Activated CD4-positive, alpha-beta T cell treated with anti-CD3 and anti-CD28 coated beads, Interleukin-2, amount 10 ng/mL, durations not matched to agents 7 days and 5 days (primary cell): ENCODE measurements around the gene DNAJC10. TPM values are rescaled to one million over a fixed set of nuclear protein-coding genes. Genes with fewer than 3 reads are reported as not detected.
"Not testable (repeated sequence)": the region's sequence is repeated elsewhere in the genome, so short reads cannot be mapped to it uniquely, and the experiment has no call there.

Experiments
- CTCF ChIA-PET: fragments of 350-600 bp; sonication (Branson Sonifier 250); formaldehyde crosslinking; loops from one replicate; lab custom pipeline; 2021; ENCODE audit warnings: antibody characterized with exemption; lab: Charles Lee
- POLR2A ChIA-PET: fragments of 350-600 bp; sonication (Branson Sonifier 250); formaldehyde crosslinking; loops from one replicate; lab custom pipeline; 2021; ENCODE audit warnings: antibody characterized with exemption; lab: Charles Lee
- DNase-seq: peaks from one replicate; pipeline ENCODE4 v3.0.0-alpha.2; 2020
- H3K27ac Mint-ChIP-seq: one replicate; pipeline ENCODE4 v1.8.0; 2021; ENCODE audit warnings: mild to moderate bottlenecking, moderate library complexity, mixed read lengths
- H3K27me3 Mint-ChIP-seq: one replicate; pipeline ENCODE4 v1.8.0; 2021; ENCODE audit warnings: mixed read lengths
- H3K36me3 Mint-ChIP-seq: one replicate; pipeline ENCODE4 v1.8.0; 2021; ENCODE audit warnings: low read depth, mixed read lengths
- H3K4me1 Mint-ChIP-seq: one replicate; pipeline ENCODE4 v1.8.0; 2021; ENCODE audit warnings: mixed read lengths
- H3K4me3 Mint-ChIP-seq: one replicate; pipeline ENCODE4 v1.8.0; 2021; ENCODE audit warnings: mild to moderate bottlenecking, moderate library complexity, mixed read lengths
- H3K9me3 Mint-ChIP-seq: one replicate; pipeline ENCODE4 v1.8.0; 2021; ENCODE audit warnings: mixed read lengths
- total RNA-seq, 2 experiments: library from RNA; stranded (reverse); gene quantifications; one replicate each; pipeline ENCODE4 v1.2.3, GENCODE V29; 2021

Gene DNAJC10
- total RNA-seq, 2 experiments from 2014 or later = 48.6 to 52.5 TPM

DNA sequence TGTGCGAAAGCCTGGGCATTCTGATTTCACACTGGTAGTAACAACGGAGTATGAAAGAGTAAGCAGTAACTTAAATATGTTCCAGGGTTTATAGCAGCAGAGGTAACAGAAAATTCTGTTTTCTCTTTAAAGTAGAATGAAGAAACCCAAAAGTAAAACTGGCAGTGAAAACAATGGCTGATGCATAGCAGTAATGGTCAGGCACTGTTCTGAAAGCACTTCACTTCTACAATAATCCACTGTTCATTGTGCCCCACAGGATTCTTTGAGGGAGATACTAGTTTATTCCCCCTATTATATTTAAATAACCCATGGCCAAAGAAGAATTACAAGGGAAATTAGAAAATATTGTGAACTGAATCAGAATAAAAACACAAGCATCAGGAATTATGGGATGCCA lies 9.3 kb upstream of the DNAJC10 start:
- no peaks in the 10 kb centered on the region for H3K4me1 Mint-ChIP-seq
- CTCF ChIA-PET = no interaction called here
- no peak overlapping the region for H3K4me3 Mint-ChIP-seq
- no peak for DNase-seq
- POLR2A ChIA-PET = no interaction called here
- H3K27ac Mint-ChIP-seq = no peak overlapping the region
- no peaks in the 10 kb centered on the region for H3K36me3 Mint-ChIP-seq
- peaks cover 43% of the 10 kb centered on the region for H3K27me3 Mint-ChIP-seq
- no peaks in the 10 kb centered on the region for H3K9me3 Mint-ChIP-seq

DNA sequence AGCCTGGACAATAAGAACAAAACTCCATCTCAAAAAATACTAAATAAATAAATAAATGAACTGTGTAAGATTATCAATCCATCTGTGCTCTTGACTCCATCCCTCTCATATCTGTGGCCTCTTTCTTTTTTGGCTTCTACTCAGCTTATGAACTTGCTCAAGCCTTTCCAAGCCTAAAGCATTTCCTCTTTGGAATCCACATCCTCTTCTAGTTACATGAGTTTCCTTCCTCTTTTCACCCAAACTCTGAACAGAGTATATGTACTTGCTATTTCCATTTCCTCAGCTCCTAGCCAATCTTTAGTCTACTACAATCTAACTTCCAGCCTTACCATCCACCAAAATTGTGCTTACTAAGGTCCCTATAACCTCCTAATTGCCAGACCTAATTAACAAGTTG lies 2.5 kb upstream of the DNAJC10 start:
- H3K27me3 Mint-ChIP-seq = peaks cover 10% of the 10 kb centered on the region
- POLR2A ChIA-PET = no interaction called here
- peaks cover 2% of the 10 kb centered on the region for H3K36me3 Mint-ChIP-seq
- no peak overlapping the region for H3K27ac Mint-ChIP-seq
- DNase-seq = no peak
- H3K4me1 Mint-ChIP-seq = peaks cover 7% of the 10 kb centered on the region
- CTCF ChIA-PET = no interaction called here
- H3K9me3 Mint-ChIP-seq = no peaks in the 10 kb centered on the region
- no peak overlapping the region for H3K4me3 Mint-ChIP-seq

DNA sequence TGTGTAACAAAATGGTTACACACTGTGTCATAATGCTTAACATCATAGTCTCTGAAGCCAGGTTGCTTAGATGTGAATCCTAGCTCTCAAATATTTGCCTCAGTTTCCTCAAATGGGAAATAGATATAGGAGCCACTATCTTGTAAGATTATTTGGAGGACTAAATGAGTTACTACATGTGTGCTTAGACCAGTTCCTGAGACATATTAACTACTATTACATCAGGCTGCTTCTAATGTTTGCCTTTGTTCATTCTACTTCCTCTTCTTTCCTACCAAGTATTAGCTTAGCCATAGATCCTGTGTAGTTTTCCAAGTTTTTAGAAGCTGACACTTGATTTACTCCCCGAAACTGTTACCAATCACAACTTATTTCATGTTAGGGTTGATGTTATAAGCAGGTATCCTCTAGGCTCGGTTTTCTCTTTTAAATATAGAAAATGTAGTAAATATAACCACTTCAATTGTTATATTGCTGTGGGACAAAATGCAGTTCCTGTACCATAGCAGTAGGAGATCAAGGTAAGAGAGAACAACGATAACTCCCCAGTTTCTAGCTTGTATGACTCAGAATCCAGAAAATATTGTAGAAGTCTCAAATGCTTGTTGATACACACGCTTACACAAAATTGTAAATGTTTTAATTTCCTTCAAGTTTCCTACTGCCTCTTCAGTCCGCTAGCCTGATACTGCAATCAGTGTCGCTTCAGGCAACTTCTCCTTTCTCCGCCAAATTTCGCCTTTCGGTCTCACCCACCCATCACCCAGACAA lies 751 bp upstream of the DNAJC10 start:
- H3K27me3 Mint-ChIP-seq = peaks cover 6% of the 10 kb centered on the region
- H3K4me1 Mint-ChIP-seq = peaks cover 7% of the 10 kb centered on the region
- peaks cover 2% of the 10 kb centered on the region for H3K36me3 Mint-ChIP-seq
- H3K27ac Mint-ChIP-seq = no peak overlapping the region
- no peak overlapping the region for H3K4me3 Mint-ChIP-seq
- DNase-seq = no peak
- ChIA-PET POLR2A (interaction anchor here (0.7 kb wide), 1 partner anchor 363 kb away, joined by 3 read pairs; the partner anchor contains the start of gene DUSP19), CTCF (interaction anchor here (0.6 kb wide), 1 partner anchor 289 kb away, joined by 3 read pairs; no protein-coding TSS in a partner anchor)
- H3K9me3 Mint-ChIP-seq = no peaks in the 10 kb centered on the region

DNA sequence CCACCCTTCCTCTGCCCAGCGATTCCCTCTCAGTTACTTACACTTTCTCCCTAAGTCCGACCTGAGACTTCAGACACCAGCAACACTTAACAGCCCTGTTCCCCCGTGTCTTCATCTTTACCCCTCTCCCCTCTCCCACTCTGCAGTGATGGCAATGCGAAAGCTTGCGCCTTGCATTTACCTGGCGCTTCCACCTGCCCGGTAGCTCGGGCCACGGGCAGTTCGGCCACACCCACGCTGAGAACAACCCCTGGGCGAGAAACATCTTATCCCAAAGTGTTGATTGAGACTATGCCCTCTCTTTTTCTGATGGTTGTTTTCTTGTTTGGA lies 558 bp downstream of the DNAJC10 start:
- peak; percentile 8 for DNase-seq
- Mint-ChIP-seq H3K27ac (no peak overlapping the region), H3K4me1 (peaks cover 7% of the 10 kb centered on the region), H3K4me3 (no peak overlapping the region), H3K27me3 (peaks cover 3% of the 10 kb centered on the region), H3K9me3 (no peaks in the 10 kb centered on the region), H3K36me3 (peaks cover 4% of the 10 kb centered on the region)
- ChIA-PET CTCF (no interaction called here), POLR2A (no interaction called here)

- CTCF ChIA-PET = interaction anchor here (0.6 to 1.0 kb wide), 2 partner anchors 22 to 140 kb away, joined by 3 read pairs; no protein-coding TSS in a partner anchor
- Mint-ChIP-seq H3K36me3 (peaks cover 4% of the 10 kb centered on the region), H3K27me3 (peaks cover 3% of the 10 kb centered on the region), H3K9me3 (no peaks in the 10 kb centered on the region), H3K27ac (no peak overlapping the region), H3K4me3 (no peak overlapping the region), H3K4me1 (peaks cover 7% of the 10 kb centered on the region)
- DNase-seq = no peak
- POLR2A ChIA-PET = no interaction called here
Measured at GRCh38 chr2:182717416-182717815, 1.4 kb downstream of the DNAJC10 start.

- H3K27ac Mint-ChIP-seq = no peak overlapping the region
- ChIA-PET CTCF (interaction anchor here (1.0 kb wide), 1 partner anchor 22 kb away, joined by 3 read pairs; no protein-coding TSS in a partner anchor), POLR2A (no interaction called here)
- H3K9me3 Mint-ChIP-seq = no peaks in the 10 kb centered on the region
- no peak overlapping the region for H3K4me3 Mint-ChIP-seq
- peaks cover 4% of the 10 kb centered on the region for H3K36me3 Mint-ChIP-seq
- DNase-seq = no peak
- H3K27me3 Mint-ChIP-seq = peaks cover 3% of the 10 kb centered on the region
- peaks cover 7% of the 10 kb centered on the region for H3K4me1 Mint-ChIP-seq
Measured at GRCh38 chr2:182717816-182718215, 1.8 kb downstream of the DNAJC10 start.

DNA sequence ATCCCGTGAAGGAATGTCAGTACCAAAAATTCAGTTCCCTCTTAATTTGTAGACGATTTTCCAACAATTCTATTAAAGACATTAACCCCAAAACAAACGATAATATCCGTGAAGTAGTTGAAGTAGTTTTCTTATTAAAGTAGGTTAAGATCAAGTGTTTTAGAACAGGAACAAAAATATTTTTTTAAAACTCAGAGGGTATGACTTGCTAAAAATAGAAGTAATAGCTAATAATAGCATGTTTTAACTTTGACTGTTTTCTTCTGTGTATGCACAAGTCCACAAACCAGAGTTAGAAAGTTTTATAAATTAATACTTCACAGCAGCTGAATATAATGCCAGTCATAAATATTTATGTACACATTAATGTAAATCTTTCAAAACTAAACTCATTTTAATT lies 2.4 kb downstream of the DNAJC10 start:
- no peak for DNase-seq
- no peak overlapping the region for H3K27ac Mint-ChIP-seq
- peaks cover 7% of the 10 kb centered on the region for H3K4me1 Mint-ChIP-seq
- H3K9me3 Mint-ChIP-seq = no peaks in the 10 kb centered on the region
- ChIA-PET CTCF (no interaction called here), POLR2A (no interaction called here)
- H3K4me3 Mint-ChIP-seq = no peak overlapping the region
- H3K27me3 Mint-ChIP-seq = peaks cover 3% of the 10 kb centered on the region
- peaks cover 6% of the 10 kb centered on the region for H3K36me3 Mint-ChIP-seq

DNA sequence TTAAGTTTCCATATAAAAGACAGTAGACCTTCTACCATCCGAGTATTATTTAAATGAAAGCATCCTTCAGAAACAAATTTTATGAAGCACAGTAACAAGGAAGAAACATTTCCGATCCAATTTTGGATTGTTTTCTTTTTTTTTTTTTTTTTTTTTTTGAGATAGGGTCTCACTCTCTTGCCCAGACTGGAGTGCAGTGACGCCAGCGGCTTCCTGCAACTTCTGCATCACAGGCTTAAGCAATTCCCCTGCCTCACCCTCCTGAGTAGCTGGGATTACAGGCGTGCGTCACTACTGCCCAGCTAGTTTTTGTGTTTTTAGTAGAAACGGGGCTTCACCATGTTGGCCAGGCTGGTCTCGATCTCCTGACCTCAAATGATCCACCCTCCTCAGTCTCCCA lies 3.1 kb downstream of the DNAJC10 start:
- not testable (repeated sequence) for H3K27ac Mint-ChIP-seq, H3K9me3 Mint-ChIP-seq, H3K4me3 Mint-ChIP-seq, DNase-seq, H3K27me3 Mint-ChIP-seq, H3K36me3 Mint-ChIP-seq, H3K4me1 Mint-ChIP-seq
- ChIA-PET POLR2A (interaction anchor here (0.6 kb wide), 1 partner anchor 36 kb away, joined by 3 read pairs; no protein-coding TSS in a partner anchor), CTCF (interaction anchor here (0.6 kb wide), 1 partner anchor 22 kb away, joined by 4 read pairs; no protein-coding TSS in a partner anchor)

DNA sequence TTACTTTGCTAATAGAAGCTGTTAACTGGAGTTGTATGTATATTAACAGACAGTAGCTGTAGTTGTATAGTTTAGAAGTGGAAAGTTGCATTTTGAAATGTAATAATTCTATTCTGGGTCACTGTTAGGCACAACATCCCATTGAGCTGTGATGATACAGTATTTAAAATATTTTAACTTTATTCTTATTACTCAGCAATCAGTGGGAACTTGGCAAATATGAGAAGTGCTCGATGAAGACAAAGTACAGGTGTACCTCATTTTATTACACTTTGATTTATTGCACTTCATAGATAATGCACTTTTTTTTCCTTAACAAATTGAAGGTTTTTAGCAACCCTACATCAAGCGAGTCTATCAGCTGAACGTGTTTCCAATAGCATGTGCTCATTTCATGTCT lies 8.6 kb downstream of the DNAJC10 start:
- no peaks in the 10 kb centered on the region for H3K27me3 Mint-ChIP-seq
- ChIA-PET POLR2A (no interaction called here), CTCF (interaction anchor here (1.3 kb wide), 1 partner anchor 10 kb away, joined by 3 read pairs; no protein-coding TSS in a partner anchor)
- H3K36me3 Mint-ChIP-seq = peaks cover 19% of the 10 kb centered on the region
- DNase-seq = no peak
- no peaks in the 10 kb centered on the region for H3K9me3 Mint-ChIP-seq
- H3K4me3 Mint-ChIP-seq = no peak overlapping the region
- H3K4me1 Mint-ChIP-seq = no peaks in the 10 kb centered on the region
- no peak overlapping the region for H3K27ac Mint-ChIP-seq

DNA sequence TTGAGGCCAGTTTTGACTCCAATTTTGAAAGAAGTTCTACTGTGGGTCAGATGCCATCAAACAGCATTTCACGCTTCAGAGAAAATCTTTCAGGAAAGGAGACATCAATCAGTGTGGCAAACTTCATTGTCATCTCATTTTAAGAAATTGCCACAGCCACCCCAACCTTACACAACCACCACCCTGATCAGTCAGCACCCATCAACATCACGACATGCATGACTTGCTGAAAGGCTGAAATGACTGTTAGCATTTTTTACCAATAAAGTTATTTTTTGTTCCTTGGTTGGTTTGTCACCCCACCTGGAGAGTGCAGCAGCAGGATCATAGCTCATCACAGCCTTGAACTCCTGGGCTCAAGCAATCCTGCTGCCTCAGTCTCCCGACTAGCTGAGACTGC lies 10.4 kb downstream of the DNAJC10 start:
- Mint-ChIP-seq H3K9me3 (no peaks in the 10 kb centered on the region), H3K36me3 (peaks cover 26% of the 10 kb centered on the region), H3K4me3 (no peak overlapping the region), H3K4me1 (no peaks in the 10 kb centered on the region), H3K27me3 (no peaks in the 10 kb centered on the region), H3K27ac (no peak overlapping the region)
- ChIA-PET CTCF (no interaction called here), POLR2A (no interaction called here)
- DNase-seq = no peak

- POLR2A ChIA-PET = no interaction called here
- H3K4me1 Mint-ChIP-seq = peaks cover 5% of the 10 kb centered on the region
- DNase-seq = no peak
- no peak overlapping the region for H3K4me3 Mint-ChIP-seq
- no peaks in the 10 kb centered on the region for H3K27me3 Mint-ChIP-seq
- no peaks in the 10 kb centered on the region for H3K9me3 Mint-ChIP-seq
- CTCF ChIA-PET = no interaction called here
- H3K36me3 Mint-ChIP-seq = peaks cover 34% of the 10 kb centered on the region
- H3K27ac Mint-ChIP-seq = no peak overlapping the region
Measured at GRCh38 chr2:182728014-182728413, 12.0 kb downstream of the DNAJC10 start.

GRCh38 chr2:182729710-182730339 lies 13.8 kb downstream of the DNAJC10 start:
- CTCF ChIA-PET = no interaction called here
- H3K27me3 Mint-ChIP-seq = no peaks in the 10 kb centered on the region
- no peaks in the 10 kb centered on the region for H3K9me3 Mint-ChIP-seq
- H3K27ac Mint-ChIP-seq = no peak overlapping the region
- H3K4me3 Mint-ChIP-seq = no peak overlapping the region
- peaks cover 5% of the 10 kb centered on the region for H3K4me1 Mint-ChIP-seq
- POLR2A ChIA-PET = no interaction called here
- DNase-seq = no peak
- peaks cover 30% of the 10 kb centered on the region for H3K36me3 Mint-ChIP-seq

DNA sequence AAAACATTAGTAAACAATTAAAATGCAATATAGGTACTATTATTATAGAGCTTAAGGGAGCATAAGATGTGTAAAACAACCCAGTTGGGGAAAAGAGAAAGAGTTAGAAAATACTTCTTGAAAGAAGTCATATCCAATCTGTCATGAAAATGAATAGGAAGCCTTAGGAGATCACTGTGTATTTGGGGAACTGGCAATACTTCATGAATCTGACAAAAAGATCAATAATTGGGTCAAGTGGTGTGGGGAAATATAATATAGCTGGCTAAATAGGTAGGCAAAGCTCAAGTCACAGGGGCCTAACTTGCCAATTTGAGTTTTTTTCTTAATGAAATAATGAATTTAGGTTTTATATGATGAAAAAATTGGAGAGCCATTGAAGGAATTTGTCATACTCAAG lies 14.4 kb downstream of the DNAJC10 start:
- Mint-ChIP-seq H3K27me3 (no peaks in the 10 kb centered on the region), H3K36me3 (peaks cover 26% of the 10 kb centered on the region), H3K27ac (no peak overlapping the region), H3K9me3 (no peaks in the 10 kb centered on the region), H3K4me3 (no peak overlapping the region), H3K4me1 (peaks cover 5% of the 10 kb centered on the region)
- CTCF ChIA-PET = no interaction called here
- no peak for DNase-seq
- POLR2A ChIA-PET = no interaction called here
